Stimulated activated CD4-positive, alpha-beta T cell treated with anti-CD3 and anti-CD28 coated beads, TNF-alpha, amount 100 ng/mL, for 48 hours (primary cell): Measurements from ENCODE around the gene SIPA1L3.
"Not testable (repeated sequence)": the region's sequence is repeated elsewhere in the genome, so short reads cannot be mapped to it uniquely, and the experiment has no call there.

Experiments used
- DNase-seq, 3 donors: peaks; one replicate each; pipeline ENCODE4 v3.0.0-alpha.2; 2020; ENCODE audit warnings: low read depth in 3 of 3

Gene SIPA1L3

GRCh38 chr19:38071054-38071453 is 164.0 kb downstream of the SIPA1L3 start:
- DNase-seq = not testable (repeated sequence)

GRCh38 chr19:38071647-38072046 is 164.6 kb downstream of the SIPA1L3 start:
- no peak for DNase-seq

GRCh38 chr19:38072776-38073750 is 166.1 kb downstream of the SIPA1L3 start:
- DNase-seq = no peak

- no peak for DNase-seq
Observed at GRCh38 chr19:38073841-38074685, 167.1 kb downstream of the SIPA1L3 start.

- no peak for DNase-seq
Observed at GRCh38 chr19:38076337-38076736, 169.3 kb downstream of the SIPA1L3 start.

GRCh38 chr19:38078302-38078930 is 171.4 kb downstream of the SIPA1L3 start:
- DNase-seq = no peak

GRCh38 chr19:38079926-38080380 is 172.9 kb downstream of the SIPA1L3 start:
- no peak for DNase-seq

- no peak for DNase-seq
Observed at GRCh38 chr19:38081547-38082255, 174.7 kb downstream of the SIPA1L3 start.

- DNase-seq = no peak
Observed at GRCh38 chr19:38082256-38083118, 175.5 kb downstream of the SIPA1L3 start.

- DNase-seq = no peak
Observed at GRCh38 chr19:38084196-38084595, 177.2 kb downstream of the SIPA1L3 start.

GRCh38 chr19:38089440-38089839 is 182.4 kb downstream of the SIPA1L3 start:
- no peak for DNase-seq

GRCh38 chr19:38093154-38093553 is 186.1 kb downstream of the SIPA1L3 start:
- no peak for DNase-seq

GRCh38 chr19:38093587-38093986 is 186.6 kb downstream of the SIPA1L3 start:
- no peak for DNase-seq

GRCh38 chr19:38095411-38096308 is 188.7 kb downstream of the SIPA1L3 start:
- DNase-seq = peak; percentile 22 to 51 (median 33)

- no peak for DNase-seq
Observed at GRCh38 chr19:38099966-38100365, 193.0 kb downstream of the SIPA1L3 start.

- DNase-seq = no peak
Observed at GRCh38 chr19:38100589-38100988, 193.6 kb downstream of the SIPA1L3 start.

GRCh38 chr19:38101723-38102122 is 194.7 kb downstream of the SIPA1L3 start:
- DNase-seq = no peak

- no peak for DNase-seq
Observed at GRCh38 chr19:38105574-38105973, 198.6 kb downstream of the SIPA1L3 start.

- DNase-seq = no peak
Observed at GRCh38 chr19:38107129-38107528, 200.1 kb downstream of the SIPA1L3 start.
